Measurements from ENCODE around the gene NCAM2.

DNA sequence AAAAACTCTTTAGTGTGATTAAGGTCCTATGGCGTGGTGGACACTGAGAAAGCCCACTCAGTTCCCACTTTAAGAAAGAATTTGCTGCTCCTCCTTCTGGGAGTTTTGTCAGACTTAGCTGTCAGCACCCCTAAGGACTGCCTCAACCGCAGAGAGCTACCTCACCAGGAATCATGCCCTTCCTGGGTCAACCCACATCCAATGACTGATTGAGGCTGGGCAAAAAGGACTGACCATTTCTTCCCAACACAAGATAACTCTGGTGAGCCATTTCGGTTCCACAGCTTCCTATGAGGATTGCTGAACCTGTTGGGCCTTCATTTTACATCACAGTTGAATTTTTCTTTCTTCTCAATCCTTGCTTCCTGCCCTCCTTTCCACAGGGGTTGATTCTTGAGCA lies 197.9 kb downstream of the NCAM2 start:
- TF ChIP-seq CTCF (IDR thresholded peaks at IDR 0.05): no peak
- TF ChIP-seq POLR2A (IDR thresholded peaks at IDR 0.05): no peak
- TF ChIP-seq EP300 (IDR thresholded peaks at IDR 0.05): no peak
- no peak for TF ChIP-seq POLR2AphosphoS5 (IDR thresholded peaks at IDR 0.05)
